ENCODE measurements around the gene ZNF629. TPM values are rescaled to one million over a fixed set of nuclear protein-coding genes. Genes with fewer than 3 reads are reported as not detected.

Gene ZNF629
- total RNA-seq, 1 donor: 16.3 TPM

- H3K4me1 ChIP-seq (ENCODE audit: insufficient read depth, low read length): peaks cover 10% of the 10 kb centered on the region
- no peak overlapping the region for H3K4me3 ChIP-seq (ENCODE audit: insufficient read depth, low read length)
- no peak overlapping the region for H2AFZ ChIP-seq (ENCODE audit: low read length)
- no peak for TF ChIP-seq CTCF (IDR thresholded peaks at IDR 0.05; ENCODE audit: extremely low read depth, low read depth, low read length)
- no peaks in the 10 kb centered on the region for H3K9me3 ChIP-seq (ENCODE audit: low read depth, low read length)
- DNase-seq (ENCODE audit: insufficient read length, low spot score, missing footprints): peak; percentile 43
- H4K20me1 ChIP-seq (ENCODE audit: insufficient read depth, low read length): peaks cover 7% of the 10 kb centered on the region
- peaks cover 70% of the 10 kb centered on the region for H3K36me3 ChIP-seq (ENCODE audit: insufficient read depth, low read length)
- no peak overlapping the region for H3K4me2 ChIP-seq (ENCODE audit: insufficient read depth, low read length)
- H3K79me2 ChIP-seq (ENCODE audit: insufficient read depth, low read length): no peaks in the 10 kb centered on the region
- no peaks in the 10 kb centered on the region for H3K27me3 ChIP-seq (ENCODE audit: insufficient read depth, low read length)
- no peak overlapping the region for H3K27ac ChIP-seq (ENCODE audit: low read depth, low read length)
These were observed 15.3 kb downstream of the ZNF629 start for GRCh38 chr16:30771726-30772125.

- H2AFZ ChIP-seq (ENCODE audit: low read length): no peak overlapping the region
- peaks cover under 1% of the 10 kb centered on the region for H3K4me1 ChIP-seq (ENCODE audit: insufficient read depth, low read length)
These were observed 17.5 kb downstream of the ZNF629 start for GRCh38 chr16:30769379-30770089.

GRCh38 chr16:30768583-30769181, 18.3 kb downstream of the ZNF629 start:
- Histone ChIP-seq H3K4me1 (ENCODE audit: insufficient read depth, low read length) (peaks cover 3% of the 10 kb centered on the region), H2AFZ (ENCODE audit: low read length) (no peak overlapping the region), H3K27ac (ENCODE audit: low read depth, low read length) (no peak overlapping the region), H3K27me3 (ENCODE audit: insufficient read depth, low read length) (no peaks in the 10 kb centered on the region), H4K20me1 (ENCODE audit: insufficient read depth, low read length) (peaks cover 16% of the 10 kb centered on the region), H3K4me2 (ENCODE audit: insufficient read depth, low read length) (no peak overlapping the region), H3K36me3 (ENCODE audit: insufficient read depth, low read length) (peaks cover 92% of the 10 kb centered on the region), H3K9me3 (ENCODE audit: low read depth, low read length) (no peaks in the 10 kb centered on the region), H3K79me2 (ENCODE audit: insufficient read depth, low read length) (peaks cover 20% of the 10 kb centered on the region), H3K4me3 (ENCODE audit: insufficient read depth, low read length) (no peak overlapping the region)
- no peak for TF ChIP-seq CTCF (IDR thresholded peaks at IDR 0.05; ENCODE audit: extremely low read depth, low read depth, low read length)
- DNase-seq (ENCODE audit: insufficient read length, low spot score, missing footprints): peak; percentile 67

More at GRCh38 chr16:30769379-30770089, 17.5 kb downstream of the ZNF629 start:
- Histone ChIP-seq H3K36me3 (ENCODE audit: insufficient read depth, low read length) (peaks cover 91% of the 10 kb centered on the region), H3K79me2 (ENCODE audit: insufficient read depth, low read length) (peaks cover 11% of the 10 kb centered on the region), H3K27me3 (ENCODE audit: insufficient read depth, low read length) (no peaks in the 10 kb centered on the region), H3K27ac (ENCODE audit: low read depth, low read length) (no peak overlapping the region), H3K4me3 (ENCODE audit: insufficient read depth, low read length) (no peak overlapping the region), H3K4me2 (ENCODE audit: insufficient read depth, low read length) (no peak overlapping the region), H4K20me1 (ENCODE audit: insufficient read depth, low read length) (peaks cover 7% of the 10 kb centered on the region), H3K9me3 (ENCODE audit: low read depth, low read length) (no peaks in the 10 kb centered on the region)
- no peak for TF ChIP-seq CTCF (IDR thresholded peaks at IDR 0.05; ENCODE audit: extremely low read depth, low read depth, low read length)
- DNase-seq (ENCODE audit: insufficient read length, low spot score, missing footprints): peak; percentile 38

- peaks cover 23% of the 10 kb centered on the region for H4K20me1 ChIP-seq (ENCODE audit: insufficient read depth, low read length)
- TF ChIP-seq CTCF (IDR thresholded peaks at IDR 0.05; ENCODE audit: extremely low read depth, low read depth, low read length): no peak
- H3K36me3 ChIP-seq (ENCODE audit: insufficient read depth, low read length): peaks cover 93% of the 10 kb centered on the region
These were observed 19.1 kb downstream of the ZNF629 start for GRCh38 chr16:30767767-30768465.

More at GRCh38 chr16:30767767-30768465, 19.1 kb downstream of the ZNF629 start:
- peaks cover 11% of the 10 kb centered on the region for H3K4me1 ChIP-seq (ENCODE audit: insufficient read depth, low read length)
- peak; percentile 37 for DNase-seq (ENCODE audit: insufficient read length, low spot score, missing footprints)
- no peak overlapping the region for H3K27ac ChIP-seq (ENCODE audit: low read depth, low read length)
- H3K27me3 ChIP-seq (ENCODE audit: insufficient read depth, low read length): no peaks in the 10 kb centered on the region
- H3K4me3 ChIP-seq (ENCODE audit: insufficient read depth, low read length): no peak overlapping the region
- H3K79me2 ChIP-seq (ENCODE audit: insufficient read depth, low read length): peaks cover 28% of the 10 kb centered on the region
- H2AFZ ChIP-seq (ENCODE audit: low read length): no peak overlapping the region
- H3K9me3 ChIP-seq (ENCODE audit: low read depth, low read length): no peaks in the 10 kb centered on the region
- no peak overlapping the region for H3K4me2 ChIP-seq (ENCODE audit: insufficient read depth, low read length)

All from osteoblast (primary cell).